IMR-90 (cell line): ENCODE data around the gene MTMR8. TPM values are rescaled to one million over a fixed set of nuclear protein-coding genes. Genes with fewer than 3 reads are reported as not detected.

Experiments
- ATAC-seq: fragments of 200-7000 bp; cut with Tn5 transposase; 2 replicates; pipeline ENCODE4 v1.9.1; 2020; ENCODE audit warnings: low read depth, mild to moderate bottlenecking, moderate library complexity
- BruUV-seq: library from RNA; stranded (reverse); fragments of 400-500 nt; replicated peaks from 2 replicates; lab custom pipeline; 2021; lab: Mats Ljungman, UMichigan
- CTCF ChIA-PET: fragments of 300-600 bp; formaldehyde crosslinking; extraction: SDS; loops from one replicate; lab custom pipeline; 2021; ENCODE audit warnings: antibody characterized with exemption; lab: Yijun Ruan, JAX
- POLR2A ChIA-PET: fragments of 300-600 bp; sonication (Branson Sonifier 250); formaldehyde crosslinking; loops from one replicate; lab custom pipeline; 2022; ENCODE audit warnings: antibody characterized with exemption; ENCODE audit not compliant: unreplicated experiment; lab: Charles Lee
- DNase-seq: peaks from one replicate; pipeline ENCODE4 v3.0.0; 2013
- H2AFZ ChIP-seq: replicated peaks from 2 replicates; pipeline ENCODE3; 2013; ENCODE audit warnings: low read length, mild to moderate bottlenecking; ENCODE audit not compliant: poor library complexity
- H2AK5ac ChIP-seq: 2 replicates; pipeline ENCODE4 v1.6.1; 2013; ENCODE audit warnings: low read depth, low read length, inconsistent platforms
- H2AK9ac ChIP-seq: replicated peaks from 2 replicates; pipeline ENCODE3; 2013; ENCODE audit warnings: mild to moderate bottlenecking, low read depth, low read length, moderate library complexity; ENCODE audit not compliant: poor library complexity
- H2BK120ac ChIP-seq: 2 replicates; pipeline ENCODE4 v1.6.1; 2013; ENCODE audit warnings: low read depth, low read length, inconsistent platforms
- H2BK15ac ChIP-seq: 3 replicates; pipeline ENCODE4 v1.6.1; 2013; ENCODE audit warnings: low read depth, low read length, inconsistent platforms
- H2BK20ac ChIP-seq: 2 replicates; pipeline ENCODE4 v1.6.1; 2013; ENCODE audit warnings: low read depth, mild to moderate bottlenecking, inconsistent platforms, low read length, moderate library complexity
- H2BK5ac ChIP-seq: 2 replicates; pipeline ENCODE4 v1.6.1; 2013; ENCODE audit warnings: mild to moderate bottlenecking, low read depth, low read length, inconsistent platforms; ENCODE audit not compliant: poor library complexity, severe bottlenecking
- H3K14ac ChIP-seq: replicated peaks from 2 replicates; pipeline ENCODE4 v1.6.1; 2013; ENCODE audit warnings: low read depth, low read length, inconsistent platforms
- H3K18ac ChIP-seq: 2 replicates; pipeline ENCODE4 v1.6.1; 2013; ENCODE audit warnings: low read depth, low read length, control low read depth
- H3K23ac ChIP-seq: 2 replicates; pipeline ENCODE4 v1.6.1; 2013; ENCODE audit warnings: low read depth, low read length, inconsistent platforms
- H3K27ac ChIP-seq: 2 replicates; pipeline ENCODE4 v1.5.1; 2013; ENCODE audit warnings: mild to moderate bottlenecking, control low read depth, low read length; ENCODE audit not compliant: insufficient read depth
- H3K27me3 ChIP-seq: 2 replicates; pipeline ENCODE4 v1.6.1; 2013; ENCODE audit warnings: low read length; ENCODE audit not compliant: control insufficient read depth, insufficient read depth
- H3K36me3 ChIP-seq: 2 replicates; pipeline ENCODE4 v1.6.1; 2013; ENCODE audit warnings: low read length, mixed read lengths; ENCODE audit not compliant: control insufficient read depth, insufficient read depth
- H3K4ac ChIP-seq: 2 replicates; pipeline ENCODE4 v1.6.1; 2013; ENCODE audit warnings: low read depth, low read length, inconsistent platforms
- H3K4me1 ChIP-seq: 2 replicates; pipeline ENCODE4 v1.6.1; 2013; ENCODE audit warnings: low read length, mixed read lengths; ENCODE audit not compliant: control insufficient read depth, insufficient read depth
- H3K4me2 ChIP-seq: 2 replicates; pipeline ENCODE4 v1.6.1; 2013; ENCODE audit warnings: low read depth, mild to moderate bottlenecking, control low read depth, low read length, moderate library complexity
- H3K4me3 ChIP-seq: 2 replicates; pipeline ENCODE4 v1.5.1; 2013; ENCODE audit warnings: low read depth, mild to moderate bottlenecking, control low read depth, low read length, moderate library complexity; ENCODE audit not compliant: insufficient read depth
- H3K56ac ChIP-seq: 2 replicates; pipeline ENCODE4 v1.6.1; 2013; ENCODE audit warnings: low read length, inconsistent platforms; ENCODE audit not compliant: insufficient read depth; ENCODE audit errors: extremely low read depth
- H3K79me1 ChIP-seq, 2 experiments: 2 replicates each; pipeline ENCODE4 v1.6.1; 2013; ENCODE audit warnings: low read length in 2 of 2, inconsistent platforms in 1 of 2, low read depth in 1 of 2
- H3K9ac ChIP-seq: 2 replicates; pipeline ENCODE4 v1.6.1; 2013; ENCODE audit warnings: low read depth, low read length, control low read depth
- H3K9me1 ChIP-seq: 2 replicates; pipeline ENCODE4 v1.6.1; 2013; ENCODE audit warnings: low read length, inconsistent platforms; ENCODE audit not compliant: insufficient read depth
- H3K9me3 ChIP-seq: 2 replicates; pipeline ENCODE4 v1.6.1; 2013; ENCODE audit warnings: low read length; ENCODE audit not compliant: control insufficient read depth, insufficient read depth
- H4K20me1 ChIP-seq: 2 replicates; pipeline ENCODE4 v1.6.1; 2013; ENCODE audit warnings: low read length, inconsistent platforms; ENCODE audit not compliant: insufficient read depth
- H4K5ac ChIP-seq: 2 replicates; pipeline ENCODE4 v1.6.1; 2013; ENCODE audit warnings: mild to moderate bottlenecking, low read depth, low read length, control low read depth
- H4K8ac ChIP-seq, 2 experiments: 2 replicates each; pipeline ENCODE4 v1.6.1; 2013; ENCODE audit warnings: low read depth in 2 of 2, low read length in 2 of 2, control low read depth in 1 of 2, inconsistent platforms in 1 of 2
- H4K91ac ChIP-seq: 2 replicates; pipeline ENCODE4 v1.6.1; 2013; ENCODE audit warnings: low read depth, low read length, inconsistent platforms; ENCODE audit not compliant: insufficient read depth
- BHLHE40 ChIP-seq: fragments of 150-350 bp; IDR thresholded peaks from 2 replicates; pipeline ENCODE4 v1.6.1; 2016; ENCODE audit warnings: mild to moderate bottlenecking, low read depth, low read length
- CEBPB ChIP-seq: IDR thresholded peaks from 2 replicates; pipeline ENCODE4 v1.6.1; 2012; ENCODE audit warnings: low read depth, low read length, improper control_type of control experiment
- CHD1 ChIP-seq: IDR thresholded peaks from 2 replicates; pipeline ENCODE4 v1.6.1; 2012; ENCODE audit warnings: low read depth, low read length, improper control_type of control experiment
- CTCF ChIP-seq: conservative IDR thresholded peaks from 2 replicates; pipeline ENCODE4 v1.5.1; 2012; ENCODE audit warnings: mild to moderate bottlenecking, low read depth, low read length, improper control_type of control experiment
- ELK1 ChIP-seq: fragments of 150-350 bp; IDR thresholded peaks from 2 replicates; pipeline ENCODE4 v1.6.1; 2016; ENCODE audit warnings: low read depth, mild to moderate bottlenecking, low read length, moderate library complexity, borderline replicate concordance
- FOS ChIP-seq: fragments of 150-350 bp; IDR thresholded peaks from 2 replicates; pipeline ENCODE4 v1.6.1; 2016; ENCODE audit warnings: low read depth, low read length
- MAFK ChIP-seq: IDR thresholded peaks from 2 replicates; pipeline ENCODE4 v1.6.1; 2012; ENCODE audit warnings: low read depth, low read length, improper control_type of control experiment
- MAZ ChIP-seq: IDR thresholded peaks from 2 replicates; pipeline ENCODE4 v1.6.1; 2012; ENCODE audit warnings: low read depth, mild to moderate bottlenecking, low read length, improper control_type of control experiment, moderate library complexity, borderline replicate concordance
- MXI1 ChIP-seq: IDR thresholded peaks from 2 replicates; pipeline ENCODE4 v1.6.1; 2012; ENCODE audit warnings: low read depth, mild to moderate bottlenecking, low read length, moderate library complexity, borderline replicate concordance
- NFE2L2 ChIP-seq: fragments of 150-350 bp; IDR thresholded peaks from 2 replicates; pipeline ENCODE4 v1.6.1; 2016; ENCODE audit warnings: low read depth, mild to moderate bottlenecking, low read length
- POLR2A ChIP-seq: IDR thresholded peaks from 2 replicates; pipeline ENCODE4 v1.6.1; 2012; ENCODE audit warnings: mild to moderate bottlenecking, low read depth, low read length
- RAD21 ChIP-seq: IDR thresholded peaks from 2 replicates; pipeline ENCODE4 v1.6.1; 2012; ENCODE audit warnings: low read length, improper control_type of control experiment
- RCOR1 ChIP-seq: IDR thresholded peaks from 2 replicates; pipeline ENCODE4 v1.6.1; 2012; ENCODE audit warnings: mild to moderate bottlenecking, low read length, improper control_type of control experiment; ENCODE audit not compliant: insufficient replicate concordance
- RFX5 ChIP-seq: IDR thresholded peaks from 2 replicates; pipeline ENCODE4 v1.8.0; 2012; ENCODE audit warnings: low read depth, mild to moderate bottlenecking, low read length, moderate library complexity
- SMC3 ChIP-seq: fragments of 150-350 bp; IDR thresholded peaks from 2 replicates; pipeline ENCODE4 v1.6.1; 2016; ENCODE audit warnings: low read depth, mild to moderate bottlenecking, antibody characterized with exemption, low read length, moderate library complexity
- USF2 ChIP-seq: fragments of 150-350 bp; IDR thresholded peaks from 2 replicates; pipeline ENCODE4 v1.6.1; 2017; ENCODE audit warnings: mild to moderate bottlenecking, antibody characterized with exemption, low read length, low read depth
- dilution Hi-C: fragments of 300-500 bp; cut with HindIII; formaldehyde crosslinking; loops from one replicate; pipeline ENCODE4 v1.14.3; 2018; ENCODE audit warnings: low sequenced_read_pairs; ENCODE audit not compliant: unreplicated experiment
- in situ Hi-C: fragments of 300-500 bp; cut with MboI; formaldehyde crosslinking; loops from 3 replicates; pipeline ENCODE4 v1.14.3; 2019; ENCODE audit warnings: low sequenced_read_pairs, inconsistent platforms, mixed read lengths
- intact Hi-C: fragments of 100-400 bp; cut with micrococcal nuclease; formaldehyde crosslinking; loops from 2 replicates; pipeline ENCODE4 v1.10.0; 2022
- polyA plus RNA-seq, 3 experiments: library from polyadenylated mRNA; depleted of rRNA; stranded (reverse); fragments of >200 nt; gene quantifications; 2 replicates each; pipeline ENCODE4 v1.2.3, GENCODE V29; 2012; ENCODE audit warnings: low replicate concordance in 1 of 3
- total RNA-seq: library from RNA; depleted of rRNA; stranded (reverse); fragments of >200 nt; gene quantifications from 2 replicates; pipeline ENCODE4 v1.2.3, GENCODE V29; 2012

The MTMR8 gene
- total and polyA plus RNA-seq, 2 of the 4 experiments (the other 2 are of a cell fraction), result not detected

GRCh38 chrX:64330284-64330683, 65.0 kb downstream of the MTMR8 start:
- Histone ChIP-seq H3K4me3 (no peak overlapping the region), H3K9me3 (no peaks in the 10 kb centered on the region), H2AK5ac (no peak overlapping the region), H3K14ac (no peak overlapping the region), H4K5ac (no peak overlapping the region), H3K56ac (no peak overlapping the region), H2AFZ (no peak overlapping the region), H4K91ac (no peak overlapping the region), H4K8ac (no peak overlapping the region), H3K79me1 (no peaks in the 10 kb centered on the region), H3K18ac (no peak overlapping the region), H3K4me2 (no peak overlapping the region), H3K4ac (no peak overlapping the region), H2BK5ac (no peak overlapping the region), H2BK120ac (no peak overlapping the region), H2AK9ac (no peak overlapping the region), H3K27me3 (no peaks in the 10 kb centered on the region), H3K23ac (no peak overlapping the region), H3K9me1 (no peaks in the 10 kb centered on the region), H3K36me3 (no peaks in the 10 kb centered on the region), H3K9ac (no peak overlapping the region), H2BK20ac (no peak overlapping the region), H4K20me1 (no peaks in the 10 kb centered on the region), H2BK15ac (no peak overlapping the region), H3K27ac (no peak overlapping the region), H3K4me1 (no peaks in the 10 kb centered on the region)
- no TSS peak for BruUV-seq
- TF ChIP-seq SMC3 (no peak), MAFK (no peak), USF2 (no peak), CEBPB (no peak), MXI1 (no peak), FOS (no peak), ELK1 (no peak), POLR2A (no peak), BHLHE40 (no peak), CTCF (no peak), MAZ (no peak), NFE2L2 (no peak), RCOR1 (no peak), RFX5 (no peak), CHD1 (no peak), RAD21 (no peak)
- DNase-seq, result no peak
- ATAC-seq, result no peak
- CTCF ChIA-PET, result no interaction called here
- intact Hi-C loops, result no loop called here
- in situ Hi-C loops, result no loop called here
- POLR2A ChIA-PET, result no interaction called here
- dilution Hi-C loops, result no loop called here
